HCEC 1CT (cell line): ENCODE results near the gene RNF152.

Source experiments
- DNase-seq: peaks from one replicate; pipeline ENCODE4 v3.0.0-alpha.2; 2017

The RNF152 gene

DNA sequence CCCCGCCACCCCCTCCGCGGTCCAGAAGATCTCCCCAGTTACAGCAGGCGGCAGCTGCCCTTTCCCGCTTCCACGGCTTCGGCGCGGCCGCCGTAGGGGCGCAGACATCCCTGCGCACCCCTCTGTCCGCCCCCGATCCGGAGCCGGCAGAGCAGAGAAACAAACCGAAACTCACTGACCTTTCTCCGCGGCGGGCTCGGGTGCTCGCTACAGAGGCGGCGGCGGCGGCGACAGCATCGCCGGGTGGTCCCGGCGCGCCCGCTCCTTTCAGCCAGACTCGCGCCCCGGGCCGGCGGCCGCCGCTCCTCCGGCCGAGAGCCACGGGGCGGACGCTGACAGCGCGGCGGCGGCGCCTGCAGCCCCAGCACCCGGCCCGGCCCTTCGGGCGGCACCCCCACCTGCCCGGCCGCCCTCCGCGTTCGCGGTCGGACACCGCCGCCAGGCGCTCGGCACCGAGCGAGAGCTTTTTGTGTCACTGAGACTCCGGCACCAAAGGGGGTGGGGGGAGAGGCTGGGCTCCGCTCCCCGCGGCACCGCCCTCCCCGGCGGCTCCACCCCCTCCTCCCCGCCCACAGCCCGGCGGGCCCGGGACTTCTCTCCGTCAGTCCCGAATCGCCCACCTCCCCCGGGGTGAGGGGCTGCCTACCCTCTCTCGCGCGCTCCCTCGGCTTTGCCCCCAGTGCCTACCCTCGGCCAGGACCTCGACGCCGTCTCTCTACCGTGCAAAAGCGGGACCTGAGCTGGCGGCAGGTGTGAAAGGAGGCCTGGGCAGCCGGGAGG lies 1.4 kb upstream of the RNF152 start:
- peak; percentile 59 for DNase-seq

DNA sequence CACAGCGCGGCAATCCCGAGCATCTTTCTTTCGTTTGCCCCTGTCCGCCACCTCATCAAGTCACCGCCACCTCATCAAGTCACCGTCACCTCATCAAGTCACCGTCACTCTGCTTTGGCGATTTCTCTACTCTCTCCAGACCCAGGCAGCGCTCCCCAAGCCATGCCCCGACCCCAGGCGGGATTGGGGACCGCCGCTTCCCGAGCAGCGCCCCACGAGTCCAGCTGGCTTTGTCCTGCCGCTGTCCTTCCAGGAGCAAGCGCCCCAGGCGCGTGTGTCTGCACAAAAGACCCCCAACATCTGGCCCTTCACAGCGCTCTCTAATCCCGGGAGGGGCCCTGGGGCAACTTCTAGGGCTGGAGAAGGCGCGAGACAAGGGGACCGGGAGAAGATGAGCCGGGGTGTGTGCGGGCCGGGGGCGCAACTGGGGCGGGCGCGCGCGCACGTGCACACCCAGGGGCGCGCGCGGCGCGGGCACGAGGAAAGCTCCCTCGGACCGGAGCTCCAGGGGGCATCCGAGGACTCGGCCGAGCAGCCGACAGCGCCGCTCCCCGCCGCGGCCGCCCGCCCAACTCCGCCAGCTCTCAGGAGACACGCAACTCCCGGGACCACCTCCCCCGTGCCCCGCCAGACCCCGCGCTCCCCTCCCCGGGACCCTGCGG lies 633 bp upstream of the RNF152 start:
- peak; percentile 37 for DNase-seq

DNA sequence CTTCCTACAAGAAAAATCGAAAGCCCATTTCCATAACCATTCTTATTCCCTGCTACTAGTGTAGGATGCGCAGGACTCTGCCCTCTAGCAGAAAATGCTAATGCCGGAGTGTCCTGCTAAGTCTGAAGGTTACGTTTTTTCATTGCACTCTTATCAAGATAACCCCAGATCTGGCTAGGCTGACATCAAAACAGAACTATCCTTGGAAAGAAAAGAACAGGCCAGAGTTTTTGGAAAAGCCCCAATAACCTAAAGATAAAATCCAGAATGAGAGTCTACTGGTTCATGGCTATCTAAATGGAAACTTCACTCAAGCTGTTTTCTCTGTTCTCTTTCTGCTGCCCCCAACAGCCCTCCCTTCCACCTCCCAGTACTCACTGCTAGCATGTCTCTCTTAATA lies 913 bp downstream of the RNF152 start:
- DNase-seq = no peak

DNA sequence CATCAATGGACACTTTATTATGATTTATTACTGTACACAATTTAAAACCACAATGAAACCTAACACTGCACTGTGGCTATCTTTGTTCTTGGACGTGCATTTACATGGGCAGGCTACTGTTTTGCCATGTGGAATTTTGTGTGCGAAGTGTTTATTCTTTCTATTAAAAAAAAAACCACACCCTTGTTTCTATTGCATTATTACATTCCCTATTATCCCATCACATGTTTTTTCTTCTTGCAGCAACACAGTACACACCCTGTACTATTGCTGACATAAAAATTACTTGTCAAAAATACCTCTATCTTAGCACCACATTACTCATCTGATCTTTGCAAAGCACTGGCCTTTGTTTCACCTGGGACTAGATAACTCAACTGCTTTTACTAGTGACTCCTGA lies 1.5 kb downstream of the RNF152 start:
- DNase-seq = no peak

DNA sequence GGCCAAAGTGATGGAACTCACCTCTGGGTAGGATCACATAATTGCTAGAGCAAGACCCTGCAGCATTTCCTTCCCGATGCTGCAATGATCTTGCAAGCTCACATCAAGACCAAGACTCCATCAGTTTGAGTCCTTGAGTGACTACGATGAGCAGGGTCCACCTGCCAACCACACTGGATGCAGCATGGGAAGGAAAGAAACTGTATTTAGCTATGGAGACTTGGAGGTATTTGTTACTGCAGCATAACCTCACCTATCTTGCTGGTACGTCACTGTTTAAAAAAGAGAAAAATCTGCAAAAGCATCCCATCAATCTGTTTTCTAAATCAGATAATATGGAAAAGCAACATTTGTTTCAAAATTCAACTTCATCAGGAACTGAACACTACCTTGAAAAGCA lies 2.5 kb downstream of the RNF152 start:
- DNase-seq = no peak

DNA sequence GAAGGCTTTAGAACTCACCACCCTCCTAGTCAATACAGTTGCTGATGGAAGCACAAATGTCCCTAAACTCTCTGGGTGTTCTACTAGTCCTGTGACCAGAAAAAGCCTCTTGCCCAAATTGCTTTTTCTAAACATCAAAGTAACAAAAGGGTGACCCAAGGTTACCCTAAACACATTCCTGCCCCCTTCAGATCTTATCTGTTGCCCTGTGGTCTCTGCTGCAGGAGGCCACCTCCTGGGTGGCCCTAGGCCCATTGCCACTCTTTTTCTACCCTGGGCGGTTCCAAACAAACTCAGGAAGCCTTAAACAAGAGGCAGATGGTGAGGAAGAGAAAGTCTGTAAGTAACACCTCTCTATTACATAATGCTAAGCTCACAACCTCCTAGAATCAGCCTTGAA lies 3.3 kb downstream of the RNF152 start:
- DNase-seq = no peak

DNA sequence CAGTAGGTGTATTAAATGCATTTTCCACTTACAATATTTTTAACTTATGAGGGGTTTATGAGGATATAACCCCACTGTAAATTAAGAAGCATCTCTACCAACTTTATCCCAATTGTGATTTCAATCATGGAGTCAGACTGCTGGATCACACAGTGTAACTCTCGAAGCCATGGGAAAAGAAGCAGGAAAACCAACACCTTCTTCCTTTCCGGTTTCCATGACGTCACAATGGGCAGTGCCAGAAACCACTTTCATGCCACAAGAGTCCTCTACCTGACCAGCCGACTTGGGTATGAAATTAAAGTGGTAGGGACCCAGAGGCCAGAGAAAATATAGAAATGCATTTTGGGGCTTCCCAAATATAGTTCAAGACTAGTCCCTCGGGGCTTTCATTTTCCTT lies 4.2 kb downstream of the RNF152 start:
- no peak for DNase-seq

DNA sequence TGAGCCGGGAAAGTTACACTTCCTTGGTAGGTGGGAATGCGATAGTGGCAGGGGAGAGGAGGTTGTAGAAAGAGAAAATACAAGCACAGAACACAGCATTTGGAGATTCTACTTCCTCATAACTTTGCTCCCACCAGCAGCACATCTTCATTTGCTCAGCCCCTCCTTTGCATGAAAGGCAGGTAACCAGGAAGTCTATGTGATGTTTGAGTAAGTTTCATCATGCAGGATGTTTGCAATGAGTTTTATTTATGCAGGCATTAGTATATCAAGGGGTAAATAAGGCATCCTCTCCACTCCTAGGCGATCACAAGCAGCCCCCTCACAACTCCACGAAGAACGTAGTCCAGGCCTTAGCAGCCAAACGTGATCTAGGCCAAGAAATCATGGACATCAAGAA lies 5.0 kb downstream of the RNF152 start:
- no peak for DNase-seq

DNA sequence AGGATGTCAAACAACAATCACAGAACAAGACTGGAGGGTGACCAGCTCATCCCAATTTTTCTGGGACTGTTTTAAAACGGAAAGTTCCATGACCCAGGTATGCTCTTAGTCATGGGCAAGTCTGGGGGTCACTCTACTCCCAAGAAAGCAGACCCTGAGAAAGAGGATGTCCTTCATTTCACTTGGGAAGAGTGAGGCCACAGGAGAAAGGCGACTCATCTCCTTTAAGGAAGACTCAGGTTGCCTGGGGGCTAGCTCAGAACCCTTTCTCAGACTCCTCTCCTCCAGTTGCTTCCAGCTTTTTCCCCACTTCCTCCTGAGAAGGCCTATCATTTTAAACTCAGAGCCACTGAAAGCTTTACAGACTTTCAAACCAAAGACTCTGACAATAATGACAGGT lies 9.3 kb downstream of the RNF152 start:
- DNase-seq = no peak

DNA sequence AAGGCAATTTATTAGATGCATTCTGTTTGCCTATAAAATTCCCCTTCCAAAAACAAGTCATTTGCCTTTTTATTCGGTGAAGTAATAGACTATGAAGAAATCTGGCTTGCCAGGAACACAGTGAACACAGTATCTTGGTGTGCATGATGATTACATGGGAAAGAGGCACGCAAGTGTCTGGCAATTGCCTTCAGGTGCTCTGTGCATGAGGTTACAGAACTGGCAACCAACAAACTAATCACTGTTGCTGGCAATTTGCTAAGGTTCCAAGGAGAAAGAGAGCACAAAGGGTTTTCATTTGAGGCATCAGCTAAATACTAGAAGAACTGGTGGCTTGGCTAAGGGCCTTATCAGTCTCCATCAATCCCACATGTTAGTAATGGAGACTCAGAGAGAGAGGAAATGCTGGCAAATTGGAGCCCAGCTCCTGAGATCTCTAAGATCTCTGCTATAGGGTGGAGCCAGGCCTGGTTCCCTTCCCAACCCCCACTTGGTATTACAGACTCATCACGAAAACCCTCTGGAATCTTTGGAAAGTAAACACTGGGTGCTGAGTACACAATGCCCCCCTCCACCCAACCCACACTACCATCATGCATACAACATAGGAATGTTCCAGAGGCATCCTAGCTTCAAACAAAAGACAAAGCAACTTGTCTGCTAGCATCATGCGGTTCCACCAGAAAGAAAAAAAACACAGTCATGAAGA lies 10.4 kb downstream of the RNF152 start:
- DNase-seq = no peak

DNA sequence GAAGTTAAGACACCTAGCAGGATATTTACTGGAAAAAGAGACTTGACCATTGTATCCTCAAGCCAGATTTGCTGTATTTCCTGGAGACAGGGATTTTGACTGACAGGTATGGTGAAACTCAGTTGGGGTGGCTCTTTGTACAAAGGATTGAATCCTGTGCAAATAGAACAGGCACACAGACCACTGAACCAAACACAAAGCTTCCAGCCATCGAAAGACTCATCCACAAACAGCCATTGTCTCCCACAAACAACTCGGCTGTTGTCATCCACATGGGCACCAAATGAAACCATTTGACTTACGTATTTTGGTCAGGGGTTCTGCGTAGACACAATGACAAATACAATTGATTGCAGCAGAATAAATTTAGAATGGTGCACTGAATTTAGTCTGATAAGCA lies 15.9 kb downstream of the RNF152 start:
- no peak for DNase-seq

DNA sequence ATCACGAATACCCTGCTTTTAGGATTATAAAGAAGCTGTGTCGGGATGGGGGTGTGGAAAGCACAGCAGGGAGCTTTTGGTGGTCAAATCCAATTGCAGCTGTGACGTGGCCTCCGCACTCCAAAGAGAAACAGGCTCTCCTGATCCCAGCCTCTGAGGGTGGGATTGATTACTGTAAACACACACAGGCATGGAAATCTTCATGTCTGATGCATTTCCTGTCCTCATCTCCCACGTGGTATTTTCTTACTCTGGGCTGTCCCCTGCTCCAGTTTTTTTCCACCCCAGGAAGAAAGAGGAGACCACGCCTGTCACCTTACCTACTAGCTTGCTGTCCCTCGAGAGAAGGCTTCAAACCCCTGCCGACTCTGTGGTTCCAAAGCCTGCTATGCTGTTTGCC lies 22.7 kb downstream of the RNF152 start:
- DNase-seq = peak; percentile 51

DNA sequence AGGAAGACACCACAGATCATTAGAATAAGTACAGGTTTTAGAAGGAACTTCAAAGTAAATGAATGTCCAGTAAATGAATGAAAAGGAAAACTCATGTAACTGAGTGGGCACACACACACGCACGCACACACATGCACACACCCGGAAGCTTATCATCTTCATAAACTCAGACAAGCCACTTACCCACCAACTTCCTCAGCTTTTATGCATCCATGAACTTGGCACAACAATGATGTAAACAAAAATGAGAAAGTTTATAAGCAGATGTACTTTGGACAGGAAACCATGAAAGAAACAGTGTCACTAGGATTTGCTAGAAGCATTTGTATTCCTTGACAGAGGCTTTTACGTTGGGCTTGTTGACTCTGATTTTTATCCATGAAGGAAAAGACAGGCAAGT lies 23.2 kb downstream of the RNF152 start:
- peak; percentile 22 for DNase-seq

DNA sequence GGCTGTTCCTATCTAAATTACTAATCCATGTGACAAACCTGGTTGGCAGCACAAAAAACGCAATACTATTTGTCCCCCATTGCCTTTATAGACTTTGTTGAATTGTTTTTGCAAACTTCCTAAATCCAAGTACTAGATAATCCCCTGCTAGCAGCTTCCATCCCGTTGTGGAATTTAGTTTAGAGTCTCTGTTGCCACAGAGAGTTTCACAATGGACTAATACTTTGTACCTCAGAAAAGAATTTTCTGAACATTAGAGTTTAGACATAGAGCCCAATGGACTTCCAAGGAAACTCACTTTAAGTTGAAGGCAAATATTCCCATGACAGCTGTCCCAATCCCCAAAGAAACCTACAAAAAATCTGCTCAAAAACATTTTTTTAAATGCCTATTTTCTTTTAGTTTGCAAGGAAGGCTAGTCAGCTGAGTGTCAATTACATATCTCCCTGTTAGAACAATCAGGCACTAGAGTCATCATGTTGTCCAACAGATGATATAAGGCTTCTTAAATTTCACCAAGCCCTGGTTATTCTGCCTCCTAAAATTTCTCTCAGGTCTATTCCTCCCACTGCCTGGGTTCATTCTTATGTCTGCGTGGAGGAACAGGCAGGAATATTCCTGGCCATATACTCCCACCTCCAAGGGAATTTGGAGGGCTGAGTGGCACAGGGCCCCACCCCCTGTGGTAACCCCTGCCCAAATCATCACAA lies 27.2 kb downstream of the RNF152 start:
- peak; percentile 4 for DNase-seq

DNA sequence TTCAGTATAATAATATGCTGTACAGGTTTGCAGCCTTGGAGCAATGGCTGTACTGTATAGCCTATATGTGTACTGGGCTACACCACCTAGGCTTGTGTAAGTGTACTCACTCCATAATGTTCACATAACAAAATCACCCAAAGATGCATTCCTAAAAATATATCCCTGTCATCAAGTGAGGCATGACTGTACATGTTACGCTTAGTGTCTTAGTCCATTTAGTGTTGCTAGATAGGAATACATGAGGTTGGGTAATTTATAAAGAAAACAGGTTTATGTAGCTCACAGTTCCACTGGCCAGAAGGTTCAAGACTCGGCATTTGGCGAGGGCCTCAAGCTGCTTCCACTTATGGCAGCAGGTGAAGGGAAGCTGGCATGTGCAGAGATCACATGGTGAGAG lies 31.4 kb downstream of the RNF152 start:
- no peak for DNase-seq

DNA sequence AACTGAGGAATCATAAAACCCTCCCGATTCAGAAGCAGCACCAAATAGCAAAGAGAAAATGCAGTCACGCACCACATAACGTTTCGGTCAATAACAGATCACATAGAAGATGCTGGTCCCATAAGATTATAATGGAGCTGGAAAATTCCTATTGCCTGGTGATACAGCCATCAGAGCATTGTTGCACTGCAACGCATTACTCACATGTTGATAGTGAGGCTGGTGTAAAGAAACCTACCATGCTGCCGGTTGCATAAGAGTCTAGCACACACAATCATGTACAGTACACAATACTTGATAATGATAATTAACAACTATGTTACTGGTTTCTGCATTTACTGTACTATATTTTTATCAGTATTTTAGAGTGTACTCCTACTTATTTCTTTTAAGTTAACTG lies 32.5 kb downstream of the RNF152 start:
- DNase-seq = no peak

DNA sequence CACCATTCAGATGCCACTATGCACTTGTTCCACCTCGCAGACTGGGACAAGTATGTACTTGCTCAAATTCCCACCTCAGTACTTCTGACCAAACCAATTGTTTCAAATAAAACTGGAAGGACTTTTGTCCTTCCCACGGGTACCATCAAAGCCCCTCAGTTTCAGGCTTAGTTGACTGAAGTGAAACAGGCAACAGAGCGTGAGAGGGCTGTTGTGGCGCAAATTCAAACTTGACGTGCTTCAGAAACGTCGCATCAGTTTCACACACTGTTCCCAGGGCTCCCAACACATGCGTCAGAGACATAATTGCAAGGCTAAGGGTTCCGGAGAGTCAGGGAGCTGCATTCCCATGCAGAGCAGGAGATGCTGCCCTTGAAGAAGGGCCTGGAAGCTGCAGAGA lies 33.7 kb downstream of the RNF152 start:
- no peak for DNase-seq

DNA sequence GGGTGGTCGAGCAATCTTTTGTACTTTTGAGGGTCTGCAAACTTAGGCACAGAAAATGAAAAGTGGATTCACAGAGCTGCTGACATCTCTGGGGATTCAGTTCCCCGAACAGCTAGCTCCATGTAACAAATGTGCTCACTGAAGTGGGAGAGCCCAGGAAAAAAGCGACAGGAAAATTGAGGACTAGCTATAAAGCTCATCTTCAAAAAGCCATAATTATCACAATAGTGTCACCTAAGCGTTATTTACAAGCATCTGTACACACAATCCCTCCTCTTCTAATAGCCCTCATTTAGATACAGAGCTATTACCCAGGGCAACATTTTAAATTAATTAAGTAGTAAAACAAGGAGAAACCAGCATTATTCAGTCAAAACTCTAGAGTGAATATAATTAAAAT lies 36.1 kb downstream of the RNF152 start:
- no peak for DNase-seq

DNA sequence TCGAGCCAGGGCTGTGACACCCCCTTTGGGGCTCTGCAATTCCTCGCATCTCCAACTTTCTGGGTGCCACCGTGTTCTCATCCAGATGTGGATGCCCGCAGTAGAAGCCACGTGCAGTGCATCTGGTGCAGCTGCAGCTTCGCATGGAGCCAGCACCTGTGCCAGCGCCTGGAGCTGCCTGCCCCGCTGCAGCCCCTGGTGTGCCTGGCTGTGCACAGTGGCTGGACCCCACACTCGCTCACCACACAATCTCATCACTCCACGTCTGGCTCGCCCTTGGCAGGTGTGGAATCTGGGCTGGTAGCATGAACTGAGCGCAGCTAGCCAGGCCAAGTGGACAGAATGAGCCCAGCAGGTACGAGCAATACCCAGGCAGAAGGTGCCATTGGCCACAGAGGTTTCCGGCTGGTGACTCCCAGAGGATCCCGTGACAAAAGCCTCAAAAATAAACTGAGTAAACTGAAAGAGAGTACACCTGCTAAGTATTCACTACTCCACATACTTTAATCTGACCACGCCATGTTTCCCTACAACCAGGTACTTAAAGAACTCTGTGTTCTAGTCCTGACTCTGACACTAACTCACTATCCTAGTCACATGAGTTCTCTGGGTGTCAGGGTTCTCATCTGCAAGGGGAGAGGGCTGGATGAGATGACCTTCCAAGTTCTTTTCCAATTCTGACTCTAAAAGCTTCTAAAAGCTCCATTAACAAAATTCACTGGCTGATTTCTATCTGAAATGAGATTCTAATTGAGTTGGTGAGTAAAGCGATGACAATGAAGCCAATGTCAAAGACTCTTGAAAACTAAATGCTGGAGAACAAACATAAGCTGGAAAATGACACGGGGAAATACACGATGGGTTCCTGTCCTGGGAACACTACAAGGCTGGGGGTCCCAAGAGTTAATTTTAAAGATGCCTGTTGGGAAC lies 37.1 kb downstream of the RNF152 start:
- no peak for DNase-seq

DNA sequence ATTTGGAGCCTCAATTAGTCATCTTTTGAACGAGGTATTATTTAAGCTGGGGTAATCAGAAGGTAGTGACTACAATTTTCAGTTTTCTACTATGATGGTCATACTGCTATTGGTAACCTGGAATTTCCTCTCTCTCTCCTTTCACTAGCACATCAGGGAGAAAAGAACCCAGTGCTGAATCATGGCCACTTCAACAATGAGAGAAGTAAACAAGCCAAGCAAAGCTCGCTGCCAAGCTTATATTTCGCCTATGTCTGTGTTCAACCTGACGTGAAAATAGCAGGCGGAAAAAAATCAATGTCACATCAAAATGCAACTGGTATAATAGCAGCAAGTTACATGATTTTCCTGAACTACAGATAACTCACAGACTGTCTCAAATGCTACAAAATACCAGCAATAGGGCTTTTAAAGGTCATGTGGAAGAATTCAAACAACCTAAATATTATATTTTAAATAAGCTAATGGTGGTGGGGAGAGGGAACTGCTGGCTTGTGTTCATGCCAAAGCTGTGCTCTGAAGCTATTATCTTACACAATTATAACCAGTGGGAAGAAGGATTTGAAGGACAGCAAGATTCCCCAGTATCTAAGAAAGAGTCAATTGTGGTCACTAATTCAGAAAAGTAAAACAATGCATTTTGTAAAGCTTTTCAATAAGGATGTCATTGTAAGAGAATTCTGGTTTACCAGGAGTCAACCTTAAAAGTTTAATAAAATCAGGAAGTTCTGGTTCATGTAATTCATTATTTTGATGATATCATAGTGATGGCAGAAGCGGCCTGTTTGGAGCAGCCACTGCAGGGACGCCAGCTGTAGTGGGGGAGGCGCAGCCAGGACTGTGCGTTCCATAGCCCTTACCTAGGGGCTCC lies 38.0 kb downstream of the RNF152 start:
- DNase-seq = no peak

DNA sequence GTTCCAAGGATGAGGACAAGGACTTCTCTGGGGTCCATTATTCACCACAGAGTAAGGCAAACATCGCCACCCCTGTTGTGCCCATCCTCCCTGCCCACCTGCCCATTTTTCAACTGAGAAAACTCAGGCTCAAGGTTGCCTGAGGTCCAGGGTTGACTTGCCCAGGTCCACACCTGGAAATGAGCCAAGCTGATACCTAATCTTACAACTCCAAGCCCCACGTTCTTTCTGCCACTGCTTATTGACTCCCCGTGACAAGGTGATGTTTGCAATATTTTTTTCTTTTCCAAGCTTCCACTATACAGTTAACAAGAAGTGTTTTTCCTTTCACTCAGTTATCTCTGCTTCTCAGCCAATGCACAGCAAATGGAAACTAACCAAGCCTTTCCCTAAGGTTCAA lies 39.0 kb downstream of the RNF152 start:
- no peak for DNase-seq
